GM12865 (cell line): ENCODE results near the gene PHKA1.
"Not testable (repeated sequence)": the region's sequence is repeated elsewhere in the genome, so short reads cannot be mapped to it uniquely, and the experiment has no call there.

Experiments used
- DNase-seq: peaks from one replicate; pipeline ENCODE4 v3.0.0; 2010; ENCODE audit warnings: low read depth
- H3K4me3 ChIP-seq: 2 replicates; pipeline ENCODE4 v1.5.1; 2011; ENCODE audit warnings: mild to moderate bottlenecking, low read depth, low read length, control low read depth
- TF ChIP-seq, protein P1 (sequence below): IDR thresholded peaks from 2 replicates; pipeline ENCODE4 v1.5.1; 2011; ENCODE audit warnings: low read length, control low read depth, low read depth, inconsistent platforms; ENCODE audit not compliant: insufficient read depth; ENCODE audit errors: missing control alignments

Gene PHKA1

DNA sequence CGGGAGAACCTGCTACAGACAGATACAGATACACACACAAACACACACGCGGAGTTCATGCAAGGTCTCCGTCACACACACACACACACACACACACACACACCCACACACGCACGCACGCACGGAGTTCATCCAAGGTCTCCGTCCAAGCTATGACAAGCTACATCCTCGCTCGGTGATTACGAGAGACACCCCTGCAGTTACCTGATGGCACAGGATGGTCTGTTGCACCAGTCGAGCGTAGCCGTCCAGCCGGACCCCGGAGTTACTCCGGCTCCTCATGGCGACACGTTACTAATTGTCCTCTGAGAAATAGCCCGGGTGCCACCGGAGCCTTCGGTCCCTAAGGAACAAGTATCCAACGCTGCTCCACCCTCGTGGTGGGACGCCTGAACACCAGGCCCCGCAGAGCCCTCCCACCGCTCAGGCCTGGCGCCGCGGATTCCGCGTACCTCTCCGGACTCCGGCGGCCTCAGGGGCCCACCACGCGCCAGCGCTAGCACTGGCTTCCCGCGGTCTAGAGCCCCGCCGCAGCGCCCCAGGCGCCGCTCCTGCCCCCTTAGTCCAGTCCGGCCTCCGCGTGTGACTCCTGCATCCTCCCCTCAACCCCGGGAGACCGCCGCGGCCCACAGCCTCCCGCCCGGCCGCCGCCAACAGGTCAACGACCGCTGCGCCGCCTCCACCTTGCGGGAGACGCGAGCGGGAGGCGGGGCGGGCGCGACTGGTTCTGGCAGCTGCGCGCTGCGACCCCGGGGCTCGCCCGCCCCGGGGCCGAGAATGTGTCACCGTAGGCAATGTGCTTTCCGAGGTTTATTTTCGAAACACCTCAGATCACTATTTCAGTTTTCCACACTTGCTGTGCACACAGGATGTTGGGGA lies at the start of gene PHKA1:
PHKA1 (minus strand) TSS at position 708 of the 879 bp plus-strand sequence; CDS start at position 282, 426 bp downstream.
- peak within 1 kb of the TSS; percentile 31 for H3K4me3 ChIP-seq
- peak; percentile 20 for DNase-seq

DNA sequence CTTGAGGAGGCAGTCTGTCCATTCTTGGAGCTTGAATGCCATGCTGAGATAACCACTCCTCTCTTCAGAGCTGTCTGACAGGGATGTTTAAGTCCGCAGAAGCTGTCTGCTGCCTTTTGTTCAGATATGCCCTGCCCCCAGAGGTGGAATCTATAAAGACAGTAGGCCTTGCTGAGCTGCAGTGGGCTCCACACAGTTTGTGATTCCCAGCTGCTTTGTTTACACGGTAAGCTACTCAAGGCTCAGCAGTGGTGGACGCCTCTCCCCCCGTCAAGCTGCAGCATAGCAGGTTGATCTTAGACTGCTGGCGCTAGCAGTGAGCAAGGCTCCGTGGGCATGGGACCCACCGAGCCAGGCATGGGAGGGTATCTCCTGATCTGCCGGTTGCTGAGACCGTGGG lies 46.3 kb upstream of the PHKA1 start:
- DNase-seq, H3K4me3 ChIP-seq: not testable (repeated sequence)

DNA sequence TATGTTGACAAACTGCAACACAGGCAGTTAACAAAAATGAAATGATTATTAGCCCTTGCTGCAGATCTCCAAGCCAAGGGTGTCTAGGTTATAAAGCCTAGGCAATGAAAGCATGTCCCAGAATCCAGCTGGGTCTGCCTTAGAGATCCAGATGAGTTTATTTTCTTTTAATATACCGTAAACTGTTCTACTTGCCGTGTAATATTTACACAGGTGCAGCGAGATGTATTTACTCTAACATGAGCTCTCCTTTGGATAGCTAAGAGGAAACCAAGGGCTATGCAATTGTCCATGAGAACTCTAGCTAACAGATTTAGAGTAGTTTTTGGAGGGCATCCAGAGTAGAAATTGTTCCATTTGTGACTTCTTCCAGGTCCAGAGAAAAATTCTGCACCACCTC lies 34.4 kb upstream of the PHKA1 start:
- DNase-seq, H3K4me3 ChIP-seq: not testable (repeated sequence)

GRCh38 chrX:72745546-72745945 lies 31.4 kb upstream of the PHKA1 start:
- not testable (repeated sequence) for DNase-seq

GRCh38 chrX:72735561-72735960 lies 21.5 kb upstream of the PHKA1 start:
- H3K4me3 ChIP-seq = no peak overlapping the region
- TF ChIP-seq, protein P1, sequence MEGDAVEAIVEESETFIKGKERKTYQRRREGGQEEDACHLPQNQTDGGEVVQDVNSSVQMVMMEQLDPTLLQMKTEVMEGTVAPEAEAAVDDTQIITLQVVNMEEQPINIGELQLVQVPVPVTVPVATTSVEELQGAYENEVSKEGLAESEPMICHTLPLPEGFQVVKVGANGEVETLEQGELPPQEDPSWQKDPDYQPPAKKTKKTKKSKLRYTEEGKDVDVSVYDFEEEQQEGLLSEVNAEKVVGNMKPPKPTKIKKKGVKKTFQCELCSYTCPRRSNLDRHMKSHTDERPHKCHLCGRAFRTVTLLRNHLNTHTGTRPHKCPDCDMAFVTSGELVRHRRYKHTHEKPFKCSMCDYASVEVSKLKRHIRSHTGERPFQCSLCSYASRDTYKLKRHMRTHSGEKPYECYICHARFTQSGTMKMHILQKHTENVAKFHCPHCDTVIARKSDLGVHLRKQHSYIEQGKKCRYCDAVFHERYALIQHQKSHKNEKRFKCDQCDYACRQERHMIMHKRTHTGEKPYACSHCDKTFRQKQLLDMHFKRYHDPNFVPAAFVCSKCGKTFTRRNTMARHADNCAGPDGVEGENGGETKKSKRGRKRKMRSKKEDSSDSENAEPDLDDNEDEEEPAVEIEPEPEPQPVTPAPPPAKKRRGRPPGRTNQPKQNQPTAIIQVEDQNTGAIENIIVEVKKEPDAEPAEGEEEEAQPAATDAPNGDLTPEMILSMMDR = no peak
- no peak for DNase-seq

More at GRCh38 chrX:72745546-72745945, 31.4 kb upstream of the PHKA1 start:
- H3K4me3 ChIP-seq = not testable (repeated sequence)

GRCh38 chrX:72733636-72734035 lies 19.5 kb upstream of the PHKA1 start:
- H3K4me3 ChIP-seq, DNase-seq: not testable (repeated sequence)

DNA sequence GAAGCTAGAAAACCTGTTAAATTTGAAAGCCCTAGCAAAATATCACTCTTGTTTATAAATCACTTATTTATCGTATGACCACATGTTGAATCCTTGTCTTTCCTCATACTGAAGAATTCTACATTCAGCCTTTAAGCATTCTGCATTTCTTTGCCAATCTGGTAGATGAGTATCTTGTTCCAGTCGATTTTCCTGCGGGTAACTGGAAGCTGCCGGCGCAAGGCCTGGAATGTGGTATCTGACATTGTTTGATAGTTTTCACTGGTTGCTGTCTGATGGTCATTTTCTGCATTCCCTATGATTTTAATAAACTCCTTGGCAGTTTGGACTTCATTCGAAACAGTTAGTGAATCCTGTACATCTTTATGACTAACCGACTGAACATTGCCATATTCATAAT lies 13.7 kb upstream of the PHKA1 start:
- no peak for DNase-seq
- H3K4me3 ChIP-seq = no peak overlapping the region
- TF ChIP-seq, protein P1 = no peak

DNA sequence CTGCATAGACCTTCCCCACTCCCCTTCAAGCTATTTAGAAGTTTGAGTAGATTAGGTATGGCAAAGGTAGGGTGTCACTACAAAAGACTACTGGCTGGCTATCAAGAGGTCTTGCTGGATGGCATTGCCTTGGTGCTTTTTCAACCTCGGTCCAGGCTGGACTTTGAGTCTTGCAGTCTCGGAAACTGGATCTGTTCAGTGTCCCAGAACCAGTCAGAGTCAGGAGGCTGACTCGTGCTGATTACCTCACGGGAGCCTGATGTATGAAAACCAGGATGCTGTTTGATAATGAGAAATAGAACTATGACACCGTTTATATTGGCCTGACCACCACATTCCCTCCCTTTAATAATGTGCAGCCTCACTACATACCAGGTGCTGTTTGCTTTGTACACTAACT lies 2.7 kb upstream of the PHKA1 start:
- no peak for DNase-seq
- TF ChIP-seq, protein P1 = no peak
- H3K4me3 ChIP-seq = no peak overlapping the region

GRCh38 chrX:72715546-72715945 lies 1.4 kb upstream of the PHKA1 start:
- TF ChIP-seq, protein P1 = no peak
- no peak overlapping the region for H3K4me3 ChIP-seq
- DNase-seq = no peak
